Adrenal gland (tissue), 12 donors: Measurements from ENCODE around the gene TPRN. TPM values are rescaled to one million over a fixed set of nuclear protein-coding genes. Genes with fewer than 3 reads are reported as not detected.

Experiments used
- DNase-seq, 7 donors: peaks; one replicate each; pipeline ENCODE4 v3.0.0-alpha.2; 2019 to 2020
- H3K27ac ChIP-seq, 5 donors: fragments of 200-600 bp; sonication (generic) in 4 of 5; 1 replicate in 3 of 5; 2 replicates in 2 of 5; pipeline versions ENCODE4 v1.5.1 to v1.8.0; 2016 to 2020; ENCODE audit warnings: mild to moderate bottlenecking in 1 of 5
- H3K27me3 ChIP-seq: fragments of 200-600 bp; 2 replicates; pipeline ENCODE4 v1.8.0; 2021
- H3K36me3 ChIP-seq, 2 donors: fragments of 200-600 bp; replicated peaks in 1 of 2; 1 replicate in 1 of 2; 2 replicates in 1 of 2; pipeline versions ENCODE4 v1.5.1 to v1.8.0; 2018 to 2022
- H3K4me1 ChIP-seq, 2 donors: fragments of 200-600 bp; replicated peaks in 1 of 2; 1 replicate in 1 of 2; 2 replicates in 1 of 2; pipeline versions ENCODE4 v1.5.1 to v1.8.0; 2018 to 2021
- H3K4me3 ChIP-seq, 4 donors: fragments of 200-600 bp; sonication (generic) in 3 of 4; one replicate each; pipeline ENCODE4 v1.5.1; 2016 to 2018
- H3K9me3 ChIP-seq, 3 donors: fragments of 200-600 bp; sonication (generic) in 1 of 3; replicated peaks in 1 of 3; 1 replicate in 2 of 3; 2 replicates in 1 of 3; pipeline versions ENCODE4 v1.5.1 to v1.8.0; 2016 to 2021
- POLR2A ChIP-seq, 2 donors: fragments of 450-650 bp; IDR thresholded peaks; one replicate each; pipeline ENCODE4 v1.6.1; 2017; ENCODE audit warnings: antibody characterized with exemption in 2 of 2, mild to moderate bottlenecking in 2 of 2, moderate library complexity in 1 of 2
- WGBS, 4 donors: extraction: QIAGEN DNeasy Blood & Tissue Kit in 2 of 4; methylation state at CpG; one replicate each; pipeline versions ENCODE4 v1.1.5 to v1.1.7; 2013 to 2017; 5-methylcytosine and 5-hydroxymethylcytosine counted together
- intact Hi-C, 2 donors: fragments of 100-400 bp; cut with DNase I; formaldehyde crosslinking; loops; one replicate each; pipeline versions ENCODE4 v1.14.1 to v1.15.0; 2022 to 2023
- polyA plus RNA-seq, 3 donors: library from polyadenylated mRNA; stranded (reverse); fragments of 200-250 nt in 2 of 3; fragments of 350-450 nt in 1 of 3; fragmentation: Illumina TruSeq in 1 of 3; extraction: RNeasy Lipid Tissue Mini Kit (QIAGEN cat#74804) in 1 of 3; gene quantifications; one replicate each; pipeline ENCODE4 v1.2.3, GENCODE V29; 2013 to 2014
- total RNA-seq, 9 donors: library from RNA; depleted of rRNA in 4 of 9; stranded (reverse); fragments of >200 nt in 4 of 9; fragments of 120-200 nt in 1 of 9; fragmentation: NEBNext Ultra II Directional in 1 of 9; extraction: Animal tissue kit (Norgen Biotek cat#: 25700) in 1 of 9; gene quantifications; one replicate each; pipeline versions ENCODE4 v1.1.0 to v1.2.4, GENCODE V29; 2013 to 2023
- TF ChIP-seq, protein P1 (sequence below), 6 experiments: fragments of 450-650 bp in 4 of 6; fragments of 200-600 bp in 2 of 6; sonication (generic) in 1 of 6; IDR thresholded peaks; 1 replicate in 5 of 6; 2 replicates in 1 of 6; pipeline versions ENCODE4 v1.5.1 to v1.8.0; 2016 to 2021; ENCODE audit warnings: antibody characterized with exemption in 6 of 6, mild to moderate bottlenecking in 2 of 6, moderate library complexity in 1 of 6
- donor health status: healthy with polysubstance abuse.
- donor health status: Bipolar disorder and iron deficiency.
- donor health status: DM: yes; HTN: yes; CAD: no.
- donor health status: DM: no; HTN: no; CAD: no.
- donor health status: DM: no; HTN: no; CAD: no.
- donor health status: DM: yes; HTN: yes; CAD: no.

TPRN gene
- total and polyA plus RNA-seq, 12 donors, result 1.4 to 23.5 (median 8.5) TPM

DNA sequence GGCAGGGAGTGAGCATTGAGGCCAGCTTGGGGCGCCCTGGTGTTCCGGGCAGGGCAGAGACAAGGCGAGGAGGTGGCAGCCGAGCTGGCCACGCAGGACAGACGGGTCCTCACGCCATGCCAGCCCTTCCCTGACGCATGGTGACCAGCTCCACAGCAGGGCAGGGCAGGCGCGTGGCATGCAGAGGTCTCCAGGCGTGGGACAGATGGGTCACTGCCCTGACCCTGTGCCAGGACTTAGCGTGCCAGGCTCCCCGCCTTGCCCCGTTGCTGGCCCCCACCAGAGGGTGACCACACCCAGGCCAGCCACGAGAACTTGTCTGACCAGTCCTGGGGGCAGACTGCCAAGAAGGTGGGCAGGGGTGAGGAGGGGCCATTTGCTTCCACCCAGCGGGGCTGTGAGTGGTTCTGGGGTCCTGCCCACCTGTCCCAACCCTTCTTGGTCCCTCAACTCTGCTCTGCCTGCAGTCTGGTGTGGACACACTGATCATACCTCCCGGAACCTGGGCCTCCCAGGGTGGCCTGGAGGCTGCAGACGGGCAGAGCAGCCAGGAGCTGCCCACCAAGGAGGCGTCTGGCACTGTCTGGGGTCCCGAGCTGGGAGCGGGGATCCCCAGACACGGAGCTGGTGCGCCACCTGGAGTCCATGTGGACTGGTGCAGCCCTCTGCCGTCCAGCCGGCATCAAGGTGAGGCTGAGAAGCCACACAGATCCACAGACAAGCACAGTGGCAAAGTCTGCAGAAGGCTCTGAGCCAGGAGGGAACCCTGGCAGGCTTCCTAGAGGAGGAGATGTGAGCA, 26.7 kb upstream of the TPRN start, which contains the start of gene RNF224:
Gene RNF224, plus strand, starts transcription at position 449 of the 799 bp plus-strand sequence. CDS start 834 bp downstream, outside the sequence.
- 32 to 46% (median 34%) methylated on average over 17 to 25 of the region's 25 CpGs; no CpG with 5 or more reads in 1 of the 4 donors for WGBS, 4 donors
- Histone ChIP-seq H3K9me3 (no peaks in the 10 kb centered on the region), H3K4me1 (peaks cover 8 to 16% of the 10 kb centered on the region in 2 donors), H3K27ac (no peak within 1 kb of the TSS), H3K27me3 (peaks cover 36% of the 10 kb centered on the region), H3K4me3 (no peak within 1 kb of the TSS), H3K36me3 (no peaks in the 10 kb centered on the region)
- peak; percentile 75 to 89 (median 84) for DNase-seq
- no peak for TF ChIP-seq POLR2A (IDR thresholded peaks at IDR 0.05)
- TF ChIP-seq, protein P1, sequence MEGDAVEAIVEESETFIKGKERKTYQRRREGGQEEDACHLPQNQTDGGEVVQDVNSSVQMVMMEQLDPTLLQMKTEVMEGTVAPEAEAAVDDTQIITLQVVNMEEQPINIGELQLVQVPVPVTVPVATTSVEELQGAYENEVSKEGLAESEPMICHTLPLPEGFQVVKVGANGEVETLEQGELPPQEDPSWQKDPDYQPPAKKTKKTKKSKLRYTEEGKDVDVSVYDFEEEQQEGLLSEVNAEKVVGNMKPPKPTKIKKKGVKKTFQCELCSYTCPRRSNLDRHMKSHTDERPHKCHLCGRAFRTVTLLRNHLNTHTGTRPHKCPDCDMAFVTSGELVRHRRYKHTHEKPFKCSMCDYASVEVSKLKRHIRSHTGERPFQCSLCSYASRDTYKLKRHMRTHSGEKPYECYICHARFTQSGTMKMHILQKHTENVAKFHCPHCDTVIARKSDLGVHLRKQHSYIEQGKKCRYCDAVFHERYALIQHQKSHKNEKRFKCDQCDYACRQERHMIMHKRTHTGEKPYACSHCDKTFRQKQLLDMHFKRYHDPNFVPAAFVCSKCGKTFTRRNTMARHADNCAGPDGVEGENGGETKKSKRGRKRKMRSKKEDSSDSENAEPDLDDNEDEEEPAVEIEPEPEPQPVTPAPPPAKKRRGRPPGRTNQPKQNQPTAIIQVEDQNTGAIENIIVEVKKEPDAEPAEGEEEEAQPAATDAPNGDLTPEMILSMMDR (IDR thresholded peaks at IDR 0.05), result peak; percentile 74 to 95 (median 90)
- intact Hi-C loops, result loop anchor here (5.0 kb wide), 1 partner anchor 110 kb away; no protein-coding TSS in a partner anchor

DNA sequence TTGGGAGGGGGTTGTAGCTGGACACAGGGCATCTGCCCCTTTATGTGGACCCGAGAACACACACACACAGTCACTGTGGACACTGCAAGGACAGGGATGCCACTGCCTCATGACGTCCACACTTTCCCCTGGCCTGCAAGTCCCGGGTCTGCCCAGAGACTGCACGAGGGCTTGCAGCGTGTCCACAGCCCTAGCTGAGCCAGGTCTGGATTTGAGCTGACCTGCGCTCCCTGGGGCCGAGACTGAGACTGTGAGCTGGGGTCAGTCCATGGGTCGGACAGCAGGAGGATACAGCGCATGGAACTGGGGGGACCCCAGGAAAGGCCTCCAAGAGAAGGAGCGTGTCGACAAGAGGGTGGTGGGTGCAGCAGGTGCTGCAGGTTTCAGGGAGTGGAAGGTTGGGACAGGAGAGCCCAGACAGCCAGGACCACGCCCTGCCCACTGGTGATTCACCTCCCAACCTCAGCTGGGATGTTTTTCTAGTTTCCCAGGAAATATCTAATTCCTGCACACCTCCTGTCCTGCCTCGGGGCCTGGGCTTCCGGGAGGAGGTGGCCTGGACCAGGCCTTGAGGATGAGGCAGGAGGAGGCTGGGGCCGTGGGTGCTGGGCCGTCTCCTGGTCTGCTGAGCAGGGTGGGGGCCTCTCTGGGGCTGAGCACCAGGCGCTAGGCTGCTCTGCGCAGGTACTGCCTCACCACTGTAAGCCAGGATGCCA, 26.0 kb upstream of the TPRN start:
- no peak for TF ChIP-seq POLR2A (IDR thresholded peaks at IDR 0.05)
- TF ChIP-seq, protein P1 (IDR thresholded peaks at IDR 0.05), result no peak
- Histone ChIP-seq H3K36me3 (no peaks in the 10 kb centered on the region), H3K9me3 (no peaks in the 10 kb centered on the region), H3K27ac (no peak overlapping the region), H3K27me3 (peaks cover 29% of the 10 kb centered on the region), H3K4me3 (no peak overlapping the region), H3K4me1 (peaks cover 10 to 18% of the 10 kb centered on the region in 2 donors)
- intact Hi-C loops, result loop anchor here (5.0 kb wide), 1 partner anchor 109 kb away; no protein-coding TSS in a partner anchor
- 60 to 72% (median 67%) methylated on average over 17 to 18 of the region's 18 CpGs for WGBS, 4 donors
- DNase-seq, result no peak

DNA sequence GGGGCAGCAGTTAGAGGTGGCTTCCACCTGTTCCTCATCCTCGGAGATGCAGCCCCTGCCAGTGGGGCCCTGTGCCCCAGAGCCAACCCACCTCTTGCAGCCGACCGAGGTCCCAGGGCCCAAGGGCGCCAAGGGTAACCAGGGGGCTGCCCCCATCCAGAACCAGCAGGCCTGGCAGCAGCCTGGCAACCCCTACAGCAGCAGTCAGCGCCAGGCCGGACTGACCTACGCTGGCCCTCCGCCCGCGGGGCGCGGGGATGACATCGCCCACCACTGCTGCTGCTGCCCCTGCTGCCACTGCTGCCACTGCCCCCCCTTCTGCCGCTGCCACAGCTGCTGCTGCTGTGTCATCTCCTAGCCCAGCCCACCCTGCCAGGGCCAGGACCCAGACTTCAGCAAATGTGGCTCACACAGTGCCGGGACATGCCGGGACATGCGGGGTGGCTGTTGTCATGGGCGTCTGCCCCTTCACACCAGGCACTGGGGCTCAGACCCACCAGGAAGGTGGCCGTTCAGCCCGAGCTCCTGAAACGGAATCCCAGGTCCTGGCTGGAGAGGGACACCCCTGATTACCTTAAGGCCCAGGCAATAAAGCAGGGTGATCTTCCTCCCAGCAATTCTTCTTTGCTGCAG, 25.3 kb upstream of the TPRN start:
- WGBS, 4 donors, result 78 to 84% (median 82%) methylated on average over 17 to 21 of the region's 21 CpGs; no CpG with 5 or more reads in 1 of the 4 donors
- DNase-seq, result no peak
- Histone ChIP-seq H3K36me3 (no peaks in the 10 kb centered on the region), H3K27me3 (peaks cover 22% of the 10 kb centered on the region), H3K4me1 (peaks cover 13 to 20% of the 10 kb centered on the region in 2 donors), H3K4me3 (no peak overlapping the region), H3K27ac (no peak overlapping the region), H3K9me3 (no peaks in the 10 kb centered on the region)
- TF ChIP-seq, protein P1 (IDR thresholded peaks at IDR 0.05), result no peak
- TF ChIP-seq POLR2A (IDR thresholded peaks at IDR 0.05), result no peak
- intact Hi-C loops, result loop anchor here (5.0 kb wide), 1 partner anchor 109 kb away; no protein-coding TSS in a partner anchor
